ENCODE results near the gene HMOX2.

Gene HMOX2

GRCh38 chr16:4552541-4552940 is 76.3 kb downstream of the HMOX2 start:
- ATAC-seq: no peak
- TF ChIP-seq TOX (CRISPR knock-in tag; IDR thresholded peaks at IDR 0.05; ENCODE audit: borderline replicate concordance): no peak
- TF ChIP-seq GLIS3 (CRISPR knock-in tag; IDR thresholded peaks at IDR 0.05): no peak
- no peak for TF ChIP-seq RARB (CRISPR knock-in tag; IDR thresholded peaks at IDR 0.05)
- TF ChIP-seq ZNF565 (CRISPR knock-in tag; conservative IDR thresholded peaks at IDR 0.05; ENCODE audit: low read depth): no peak
- TF ChIP-seq SNAI2 (CRISPR knock-in tag; IDR thresholded peaks at IDR 0.05): no peak
- no peak for TF ChIP-seq OSR1 (CRISPR knock-in tag; IDR thresholded peaks at IDR 0.05)
- TF ChIP-seq, protein P1, sequence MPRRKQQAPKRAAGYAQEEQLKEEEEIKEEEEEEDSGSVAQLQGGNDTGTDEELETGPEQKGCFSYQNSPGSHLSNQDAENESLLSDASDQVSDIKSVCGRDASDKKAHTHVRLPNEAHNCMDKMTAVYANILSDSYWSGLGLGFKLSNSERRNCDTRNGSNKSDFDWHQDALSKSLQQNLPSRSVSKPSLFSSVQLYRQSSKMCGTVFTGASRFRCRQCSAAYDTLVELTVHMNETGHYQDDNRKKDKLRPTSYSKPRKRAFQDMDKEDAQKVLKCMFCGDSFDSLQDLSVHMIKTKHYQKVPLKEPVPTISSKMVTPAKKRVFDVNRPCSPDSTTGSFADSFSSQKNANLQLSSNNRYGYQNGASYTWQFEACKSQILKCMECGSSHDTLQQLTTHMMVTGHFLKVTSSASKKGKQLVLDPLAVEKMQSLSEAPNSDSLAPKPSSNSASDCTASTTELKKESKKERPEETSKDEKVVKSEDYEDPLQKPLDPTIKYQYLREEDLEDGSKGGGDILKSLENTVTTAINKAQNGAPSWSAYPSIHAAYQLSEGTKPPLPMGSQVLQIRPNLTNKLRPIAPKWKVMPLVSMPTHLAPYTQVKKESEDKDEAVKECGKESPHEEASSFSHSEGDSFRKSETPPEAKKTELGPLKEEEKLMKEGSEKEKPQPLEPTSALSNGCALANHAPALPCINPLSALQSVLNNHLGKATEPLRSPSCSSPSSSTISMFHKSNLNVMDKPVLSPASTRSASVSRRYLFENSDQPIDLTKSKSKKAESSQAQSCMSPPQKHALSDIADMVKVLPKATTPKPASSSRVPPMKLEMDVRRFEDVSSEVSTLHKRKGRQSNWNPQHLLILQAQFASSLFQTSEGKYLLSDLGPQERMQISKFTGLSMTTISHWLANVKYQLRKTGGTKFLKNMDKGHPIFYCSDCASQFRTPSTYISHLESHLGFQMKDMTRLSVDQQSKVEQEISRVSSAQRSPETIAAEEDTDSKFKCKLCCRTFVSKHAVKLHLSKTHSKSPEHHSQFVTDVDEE (CRISPR knock-in tag; IDR thresholded peaks at IDR 0.05): no peak
- no peak for TF ChIP-seq CSDC2 (CRISPR knock-in tag; IDR thresholded peaks at IDR 0.05)
- TF ChIP-seq CREB5 (CRISPR knock-in tag; IDR thresholded peaks at IDR 0.05; ENCODE audit: low read depth): no peak
- TF ChIP-seq ZNF8 (CRISPR knock-in tag; IDR thresholded peaks at IDR 0.05): no peak
- TF ChIP-seq, protein P2, sequence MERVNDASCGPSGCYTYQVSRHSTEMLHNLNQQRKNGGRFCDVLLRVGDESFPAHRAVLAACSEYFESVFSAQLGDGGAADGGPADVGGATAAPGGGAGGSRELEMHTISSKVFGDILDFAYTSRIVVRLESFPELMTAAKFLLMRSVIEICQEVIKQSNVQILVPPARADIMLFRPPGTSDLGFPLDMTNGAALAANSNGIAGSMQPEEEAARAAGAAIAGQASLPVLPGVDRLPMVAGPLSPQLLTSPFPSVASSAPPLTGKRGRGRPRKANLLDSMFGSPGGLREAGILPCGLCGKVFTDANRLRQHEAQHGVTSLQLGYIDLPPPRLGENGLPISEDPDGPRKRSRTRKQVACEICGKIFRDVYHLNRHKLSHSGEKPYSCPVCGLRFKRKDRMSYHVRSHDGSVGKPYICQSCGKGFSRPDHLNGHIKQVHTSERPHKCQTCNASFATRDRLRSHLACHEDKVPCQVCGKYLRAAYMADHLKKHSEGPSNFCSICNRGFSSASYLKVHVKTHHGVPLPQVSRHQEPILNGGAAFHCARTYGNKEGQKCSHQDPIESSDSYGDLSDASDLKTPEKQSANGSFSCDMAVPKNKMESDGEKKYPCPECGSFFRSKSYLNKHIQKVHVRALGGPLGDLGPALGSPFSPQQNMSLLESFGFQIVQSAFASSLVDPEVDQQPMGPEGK (CRISPR knock-in tag; IDR thresholded peaks at IDR 0.05; ENCODE audit: borderline replicate concordance): no peak
- TF ChIP-seq, protein P3, sequence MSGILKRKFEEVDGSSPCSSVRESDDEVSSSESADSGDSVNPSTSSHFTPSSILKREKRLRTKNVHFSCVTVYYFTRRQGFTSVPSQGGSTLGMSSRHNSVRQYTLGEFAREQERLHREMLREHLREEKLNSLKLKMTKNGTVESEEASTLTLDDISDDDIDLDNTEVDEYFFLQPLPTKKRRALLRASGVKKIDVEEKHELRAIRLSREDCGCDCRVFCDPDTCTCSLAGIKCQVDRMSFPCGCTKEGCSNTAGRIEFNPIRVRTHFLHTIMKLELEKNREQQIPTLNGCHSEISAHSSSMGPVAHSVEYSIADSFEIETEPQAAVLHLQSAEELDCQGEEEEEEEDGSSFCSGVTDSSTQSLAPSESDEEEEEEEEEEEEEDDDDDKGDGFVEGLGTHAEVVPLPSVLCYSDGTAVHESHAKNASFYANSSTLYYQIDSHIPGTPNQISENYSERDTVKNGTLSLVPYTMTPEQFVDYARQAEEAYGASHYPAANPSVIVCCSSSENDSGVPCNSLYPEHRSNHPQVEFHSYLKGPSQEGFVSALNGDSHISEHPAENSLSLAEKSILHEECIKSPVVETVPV (CRISPR knock-in tag; IDR thresholded peaks at IDR 0.05): no peak
- TF ChIP-seq ZFP30 (CRISPR knock-in tag; IDR thresholded peaks at IDR 0.05): no peak
- TF ChIP-seq, protein P4, sequence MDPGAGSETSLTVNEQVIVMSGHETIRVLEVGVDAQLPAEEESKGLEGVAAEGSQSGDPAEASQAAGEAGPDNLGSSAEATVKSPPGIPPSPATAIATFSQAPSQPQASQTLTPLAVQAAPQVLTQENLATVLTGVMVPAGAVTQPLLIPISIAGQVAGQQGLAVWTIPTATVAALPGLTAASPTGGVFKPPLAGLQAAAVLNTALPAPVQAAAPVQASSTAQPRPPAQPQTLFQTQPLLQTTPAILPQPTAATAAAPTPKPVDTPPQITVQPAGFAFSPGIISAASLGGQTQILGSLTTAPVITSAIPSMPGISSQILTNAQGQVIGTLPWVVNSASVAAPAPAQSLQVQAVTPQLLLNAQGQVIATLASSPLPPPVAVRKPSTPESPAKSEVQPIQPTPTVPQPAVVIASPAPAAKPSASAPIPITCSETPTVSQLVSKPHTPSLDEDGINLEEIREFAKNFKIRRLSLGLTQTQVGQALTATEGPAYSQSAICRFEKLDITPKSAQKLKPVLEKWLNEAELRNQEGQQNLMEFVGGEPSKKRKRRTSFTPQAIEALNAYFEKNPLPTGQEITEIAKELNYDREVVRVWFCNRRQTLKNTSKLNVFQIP (CRISPR knock-in tag; IDR thresholded peaks at IDR 0.05; ENCODE audit: borderline replicate concordance, low read depth): no peak
- TF ChIP-seq ESRRG (CRISPR knock-in tag; IDR thresholded peaks at IDR 0.05): no peak
- no peak for TF ChIP-seq BACH2 (CRISPR knock-in tag; IDR thresholded peaks at IDR 0.05; ENCODE audit: borderline replicate concordance)

DNA sequence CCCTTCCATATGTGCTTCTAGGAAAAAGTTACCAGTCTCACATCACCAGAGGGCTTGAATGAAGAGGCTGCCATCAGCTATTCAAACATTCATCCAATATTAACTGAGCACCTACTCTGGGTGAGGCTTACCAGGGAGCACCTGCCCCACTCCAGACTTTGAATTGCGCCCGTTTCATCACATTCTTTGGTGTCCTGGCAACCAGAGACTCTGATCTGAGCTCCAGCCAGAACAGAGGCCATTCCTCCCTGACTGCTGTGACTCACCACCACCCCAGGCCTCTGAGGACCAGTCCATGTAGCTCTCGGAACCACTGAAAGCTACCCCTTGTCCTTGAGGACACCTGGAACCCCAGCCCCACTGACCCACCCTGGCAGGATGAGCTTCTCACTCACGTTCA is 79.9 kb downstream of the HMOX2 start, which contains the start of gene C16orf96:
TSS of gene C16orf96 (plus strand) at position 229 of the 400 bp plus-strand sequence. CDS start at position 379, 150 bp downstream.
- TF ChIP-seq RARB (CRISPR knock-in tag; IDR thresholded peaks at IDR 0.05) (no peak), OSR1 (CRISPR knock-in tag; IDR thresholded peaks at IDR 0.05) (no peak), ARNTL (CRISPR knock-in tag; IDR thresholded peaks at IDR 0.05; ENCODE audit: borderline replicate concordance, low read depth) (no peak), BACH2 (CRISPR knock-in tag; IDR thresholded peaks at IDR 0.05; ENCODE audit: borderline replicate concordance) (no peak), TOX (CRISPR knock-in tag; IDR thresholded peaks at IDR 0.05; ENCODE audit: borderline replicate concordance) (no peak), ZFP30 (CRISPR knock-in tag; IDR thresholded peaks at IDR 0.05) (no peak), CSDC2 (CRISPR knock-in tag; IDR thresholded peaks at IDR 0.05) (no peak), SNAI2 (CRISPR knock-in tag; IDR thresholded peaks at IDR 0.05) (no peak), ZNF565 (CRISPR knock-in tag; conservative IDR thresholded peaks at IDR 0.05; ENCODE audit: low read depth) (no peak)
- TF ChIP-seq, protein P1 (CRISPR knock-in tag; IDR thresholded peaks at IDR 0.05): no peak
- TF ChIP-seq, protein P4 (CRISPR knock-in tag; IDR thresholded peaks at IDR 0.05; ENCODE audit: borderline replicate concordance, low read depth): no peak
- TF ChIP-seq, protein P3 (CRISPR knock-in tag; IDR thresholded peaks at IDR 0.05): no peak
- ATAC-seq: 0 out of 3 replicates have a peak, but pooled peaks have one; percentile 35

Data from SK-N-SH treated with all-trans-retinoic acid at 6 μM for 48 hours (cell line).